ENCODE measurements around the gene CDYL. TPM values are rescaled to one million over a fixed set of nuclear protein-coding genes. Genes with fewer than 3 reads are reported as not detected.
A peak's percentile ranks its signal among the peaks of the same experiment; 100 is the strongest.

Gene CDYL
- total RNA-seq, 3 donors from 2014 or later (not counting 1 experiment from before 2014, with no cell fraction given) = 81.3 to 101 (median 83.8) TPM

GRCh38 chr6:4891141-4891540 is 114.9 kb downstream of the CDYL start:
- no peak for DNase-seq
- Histone ChIP-seq H3K27me3 (ENCODE audit: control insufficient read depth, insufficient read depth, low read length) (no peaks in the 10 kb centered on the region), H3K4me1 (ENCODE audit: control insufficient read depth, insufficient read depth, low read length) (no peaks in the 10 kb centered on the region), H3K4me3 (ENCODE audit: low read length) (no peak overlapping the region), H3K9me3 (ENCODE audit: control insufficient read depth, insufficient read depth, low read length) (no peaks in the 10 kb centered on the region), H3K27ac (ENCODE audit: low read length) (no peak overlapping the region), H3K36me3 (ENCODE audit: control insufficient read depth, insufficient read depth, low read length) (peaks cover 19% of the 10 kb centered on the region)
- Mint-ChIP-seq H3K4me3 (no peak overlapping the region), H3K36me3 (no peaks in the 10 kb centered on the region), H3K9me3 (no peaks in the 10 kb centered on the region), H3K4me1 (peaks cover 46 to 52% of the 10 kb centered on the region in 2 donors), H3K27ac (peak overlapping the region in 1 of 2 donors; percentile 27), H3K27me3 (ENCODE audit: low read depth in 2 of 2) (no peaks in the 10 kb centered on the region)
- ATAC-seq = no peak
- no peak for TF ChIP-seq CTCF (IDR thresholded peaks at IDR 0.05)
- intact Hi-C loops (cut with micrococcal nuclease) = no loop called here
- WGBS (ENCODE audit: insufficient coverage) = 88% methylated on average over 6 of the region's 6 CpGs

- H3K27ac Mint-ChIP-seq = peak overlapping the region in 1 of 2 donors; percentile 70
- Histone ChIP-seq H3K27me3 (ENCODE audit: control insufficient read depth, insufficient read depth, low read length) (no peaks in the 10 kb centered on the region), H3K4me1 (ENCODE audit: control insufficient read depth, insufficient read depth, low read length) (no peaks in the 10 kb centered on the region), H3K9me3 (ENCODE audit: control insufficient read depth, insufficient read depth, low read length) (no peaks in the 10 kb centered on the region), H3K27ac (ENCODE audit: low read length) (no peak overlapping the region), H3K4me3 (ENCODE audit: low read length) (no peak overlapping the region), H3K36me3 (ENCODE audit: control insufficient read depth, insufficient read depth, low read length) (peaks cover 22% of the 10 kb centered on the region)
- no peak for TF ChIP-seq CTCF (IDR thresholded peaks at IDR 0.05)
- no peaks in the 10 kb centered on the region for H3K27me3 Mint-ChIP-seq (ENCODE audit: low read depth in 2 of 2)
- H3K4me1 Mint-ChIP-seq = peaks cover 36 to 41% of the 10 kb centered on the region in 2 donors
- no peak overlapping the region for H3K4me3 Mint-ChIP-seq
- H3K9me3 Mint-ChIP-seq = no peaks in the 10 kb centered on the region
- DNase-seq = no peak
- no peaks in the 10 kb centered on the region for H3K36me3 Mint-ChIP-seq
- intact Hi-C loops (cut with micrococcal nuclease) = no loop called here
- ATAC-seq = no peak
- WGBS (ENCODE audit: insufficient coverage) = 95% methylated on average over 20 of the region's 20 CpGs
Measured at GRCh38 chr6:4892785-4893485, 116.7 kb downstream of the CDYL start.

GRCh38 chr6:4894049-4894448 is 117.8 kb downstream of the CDYL start:
- 99% methylated on average over 9 of the region's 9 CpGs for WGBS (ENCODE audit: insufficient coverage)
- Mint-ChIP-seq H3K4me1 (peaks cover 28 to 31% of the 10 kb centered on the region in 2 donors), H3K27ac (peak overlapping the region in 1 of 2 donors; percentile 70), H3K36me3 (no peaks in the 10 kb centered on the region), H3K27me3 (ENCODE audit: low read depth in 2 of 2) (no peaks in the 10 kb centered on the region), H3K4me3 (no peak overlapping the region), H3K9me3 (peaks cover 0 to under 1% of the 10 kb centered on the region in 2 donors)
- Histone ChIP-seq H3K27ac (ENCODE audit: low read length) (no peak overlapping the region), H3K4me1 (ENCODE audit: control insufficient read depth, insufficient read depth, low read length) (no peaks in the 10 kb centered on the region), H3K9me3 (ENCODE audit: control insufficient read depth, insufficient read depth, low read length) (no peaks in the 10 kb centered on the region), H3K27me3 (ENCODE audit: control insufficient read depth, insufficient read depth, low read length) (no peaks in the 10 kb centered on the region), H3K4me3 (ENCODE audit: low read length) (no peak overlapping the region), H3K36me3 (ENCODE audit: control insufficient read depth, insufficient read depth, low read length) (peaks cover 22% of the 10 kb centered on the region)
- DNase-seq (no peak), ATAC-seq (no peak)
- intact Hi-C loops (cut with micrococcal nuclease) = no loop called here
- TF ChIP-seq CTCF (IDR thresholded peaks at IDR 0.05) = no peak

- H3K9me3 Mint-ChIP-seq = peaks cover 0 to 2% of the 10 kb centered on the region in 2 donors
- H3K27me3 Mint-ChIP-seq (ENCODE audit: low read depth in 2 of 2) = no peaks in the 10 kb centered on the region
- no peaks in the 10 kb centered on the region for H3K9me3 ChIP-seq (ENCODE audit: control insufficient read depth, insufficient read depth, low read length)
- H3K27ac ChIP-seq (ENCODE audit: low read length) = no peak overlapping the region
- peaks cover 22% of the 10 kb centered on the region for H3K36me3 ChIP-seq (ENCODE audit: control insufficient read depth, insufficient read depth, low read length)
- intact Hi-C loops (cut with micrococcal nuclease) = no loop called here
- H3K27ac Mint-ChIP-seq = no peak overlapping the region
- no peak for ATAC-seq
- H3K4me1 ChIP-seq (ENCODE audit: control insufficient read depth, insufficient read depth, low read length) = no peaks in the 10 kb centered on the region
- H3K27me3 ChIP-seq (ENCODE audit: control insufficient read depth, insufficient read depth, low read length) = no peaks in the 10 kb centered on the region
- no peak for DNase-seq
- H3K36me3 Mint-ChIP-seq = no peaks in the 10 kb centered on the region
- no peak for TF ChIP-seq CTCF (IDR thresholded peaks at IDR 0.05)
- H3K4me3 Mint-ChIP-seq = no peak overlapping the region
- H3K4me3 ChIP-seq (ENCODE audit: low read length) = no peak overlapping the region
- 86% methylated on average over 4 of the region's 5 CpGs for WGBS (ENCODE audit: insufficient coverage)
- H3K4me1 Mint-ChIP-seq = peaks cover 12 to 24% of the 10 kb centered on the region in 2 donors
Measured at GRCh38 chr6:4895971-4896370, 119.8 kb downstream of the CDYL start.

Measured in natural killer cell (primary cell).